HEK293 (cell line): ENCODE data around the gene SRY.

Experiments used
- GLI4 ChIP-seq: fragments of 450-650 bp; formaldehyde crosslinking; IDR thresholded peaks from 2 replicates; pipeline ENCODE4 v1.5.1; 2016; ENCODE audit warnings: missing biosample characterization, missing genetic modification characterization
- HOXA7 ChIP-seq: sonication (generic); formaldehyde crosslinking; IDR thresholded peaks from 2 replicates; pipeline ENCODE4 v1.8.1; 2022; ENCODE audit warnings: missing genetic modification reagents, borderline replicate concordance
- IKZF3 ChIP-seq: fragments of 450-650 bp; IDR thresholded peaks from 2 replicates; pipeline ENCODE4 v1.5.0; 2018; ENCODE audit warnings: missing biosample characterization, mild to moderate bottlenecking, missing genetic modification characterization, moderate library complexity
- TCF7L2 ChIP-seq: IDR thresholded peaks from 2 replicates; pipeline ENCODE4 v1.6.1; 2011; ENCODE audit warnings: low read depth, mild to moderate bottlenecking, inconsistent platforms, low read length, moderate library complexity, borderline replicate concordance
- ZBTB7A ChIP-seq: fragments of 450-650 bp; formaldehyde crosslinking; IDR thresholded peaks from 2 replicates; pipeline ENCODE4 v1.5.1; 2016; ENCODE audit warnings: low read depth, missing biosample characterization, missing genetic modification characterization
- ZNF24 ChIP-seq: fragments of 450-650 bp; formaldehyde crosslinking; IDR thresholded peaks from 2 replicates; pipeline ENCODE4 v1.5.1; 2016; ENCODE audit warnings: missing biosample characterization, missing genetic modification characterization
- ZNF549 ChIP-seq: fragments of 450-650 bp; IDR thresholded peaks from 2 replicates; pipeline ENCODE4 v1.5.1; 2018; ENCODE audit warnings: missing biosample characterization, missing genetic modification characterization, mild to moderate bottlenecking, inconsistent platforms, moderate library complexity
- TF ChIP-seq, protein P1 (sequence below): fragments of 450-650 bp; formaldehyde crosslinking; IDR thresholded peaks from 2 replicates; pipeline ENCODE4 v1.5.1; 2016; ENCODE audit warnings: missing biosample characterization, missing genetic modification characterization
- TF ChIP-seq, protein P2 (sequence below): fragments of 450-650 bp; formaldehyde crosslinking; conservative IDR thresholded peaks from 2 replicates; pipeline ENCODE4 v1.5.1; 2016; ENCODE audit warnings: low read depth, missing biosample characterization, missing genetic modification characterization

DNA sequence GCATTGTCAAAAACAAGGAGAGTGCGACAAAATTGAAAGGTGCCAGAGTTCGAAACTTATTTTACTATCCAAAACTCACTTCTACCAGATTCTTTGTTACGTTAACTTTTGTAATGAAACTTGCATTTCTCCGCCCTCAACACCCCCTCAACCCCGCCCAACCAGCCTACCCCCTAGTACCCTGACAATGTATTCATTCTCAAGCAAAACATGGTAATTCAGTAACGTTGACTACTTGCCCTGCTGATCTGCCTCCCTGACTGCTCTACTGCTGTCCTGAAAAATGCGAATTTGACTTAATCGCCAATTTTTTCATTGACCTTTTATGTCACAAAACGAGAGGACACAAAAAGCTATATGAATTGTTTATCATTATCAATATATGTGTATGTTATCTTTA is at the start of gene SRY:
- TF ChIP-seq, protein P1, sequence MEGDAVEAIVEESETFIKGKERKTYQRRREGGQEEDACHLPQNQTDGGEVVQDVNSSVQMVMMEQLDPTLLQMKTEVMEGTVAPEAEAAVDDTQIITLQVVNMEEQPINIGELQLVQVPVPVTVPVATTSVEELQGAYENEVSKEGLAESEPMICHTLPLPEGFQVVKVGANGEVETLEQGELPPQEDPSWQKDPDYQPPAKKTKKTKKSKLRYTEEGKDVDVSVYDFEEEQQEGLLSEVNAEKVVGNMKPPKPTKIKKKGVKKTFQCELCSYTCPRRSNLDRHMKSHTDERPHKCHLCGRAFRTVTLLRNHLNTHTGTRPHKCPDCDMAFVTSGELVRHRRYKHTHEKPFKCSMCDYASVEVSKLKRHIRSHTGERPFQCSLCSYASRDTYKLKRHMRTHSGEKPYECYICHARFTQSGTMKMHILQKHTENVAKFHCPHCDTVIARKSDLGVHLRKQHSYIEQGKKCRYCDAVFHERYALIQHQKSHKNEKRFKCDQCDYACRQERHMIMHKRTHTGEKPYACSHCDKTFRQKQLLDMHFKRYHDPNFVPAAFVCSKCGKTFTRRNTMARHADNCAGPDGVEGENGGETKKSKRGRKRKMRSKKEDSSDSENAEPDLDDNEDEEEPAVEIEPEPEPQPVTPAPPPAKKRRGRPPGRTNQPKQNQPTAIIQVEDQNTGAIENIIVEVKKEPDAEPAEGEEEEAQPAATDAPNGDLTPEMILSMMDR (tag by site-specific recombination): no peak
- TF ChIP-seq ZNF549 (no peak), IKZF3 (tag by site-specific recombination) (no peak), HOXA7 (CRISPR knock-in tag) (no peak), ZNF24 (tag by site-specific recombination) (no peak), TCF7L2 (no peak), ZBTB7A (tag by site-specific recombination) (no peak), GLI4 (tag by site-specific recombination) (no peak)
- TF ChIP-seq, protein P2, sequence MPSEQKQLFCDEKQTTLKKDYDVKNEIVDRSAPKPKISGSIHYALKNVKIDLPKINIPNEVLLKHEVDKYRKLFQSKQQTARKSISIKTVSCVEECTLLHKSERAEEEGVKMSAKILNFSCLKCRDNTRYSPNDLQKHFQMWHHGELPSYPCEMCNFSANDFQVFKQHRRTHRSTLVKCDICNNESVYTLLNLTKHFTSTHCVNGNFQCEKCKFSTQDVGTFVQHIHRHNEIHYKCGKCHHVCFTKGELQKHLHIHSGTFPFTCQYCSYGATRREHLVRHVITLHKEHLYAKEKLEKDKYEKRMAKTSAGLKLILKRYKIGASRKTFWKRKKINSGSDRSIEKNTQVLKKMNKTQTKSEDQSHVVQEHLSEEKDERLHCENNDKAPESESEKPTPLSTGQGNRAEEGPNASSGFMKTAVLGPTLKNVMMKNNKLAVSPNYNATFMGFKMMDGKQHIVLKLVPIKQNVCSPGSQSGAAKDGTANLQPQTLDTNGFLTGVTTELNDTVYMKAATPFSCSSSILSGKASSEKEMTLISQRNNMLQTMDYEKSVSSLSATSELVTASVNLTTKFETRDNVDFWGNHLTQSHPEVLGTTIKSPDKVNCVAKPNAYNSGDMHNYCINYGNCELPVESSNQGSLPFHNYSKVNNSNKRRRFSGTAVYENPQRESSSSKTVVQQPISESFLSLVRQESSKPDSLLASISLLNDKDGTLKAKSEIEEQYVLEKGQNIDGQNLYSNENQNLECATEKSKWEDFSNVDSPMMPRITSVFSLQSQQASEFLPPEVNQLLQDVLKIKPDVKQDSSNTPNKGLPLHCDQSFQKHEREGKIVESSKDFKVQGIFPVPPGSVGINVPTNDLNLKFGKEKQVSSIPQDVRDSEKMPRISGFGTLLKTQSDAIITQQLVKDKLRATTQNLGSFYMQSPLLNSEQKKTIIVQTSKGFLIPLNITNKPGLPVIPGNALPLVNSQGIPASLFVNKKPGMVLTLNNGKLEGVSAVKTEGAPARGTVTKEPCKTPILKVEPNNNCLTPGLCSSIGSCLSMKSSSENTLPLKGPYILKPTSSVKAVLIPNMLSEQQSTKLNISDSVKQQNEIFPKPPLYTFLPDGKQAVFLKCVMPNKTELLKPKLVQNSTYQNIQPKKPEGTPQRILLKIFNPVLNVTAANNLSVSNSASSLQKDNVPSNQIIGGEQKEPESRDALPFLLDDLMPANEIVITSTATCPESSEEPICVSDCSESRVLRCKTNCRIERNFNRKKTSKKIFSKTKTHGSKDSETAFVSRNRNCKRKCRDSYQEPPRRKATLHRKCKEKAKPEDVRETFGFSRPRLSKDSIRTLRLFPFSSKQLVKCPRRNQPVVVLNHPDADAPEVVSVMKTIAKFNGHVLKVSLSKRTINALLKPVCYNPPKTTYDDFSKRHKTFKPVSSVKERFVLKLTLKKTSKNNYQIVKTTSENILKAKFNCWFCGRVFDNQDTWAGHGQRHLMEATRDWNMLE (tag by site-specific recombination): no peak
